ENCODE measurements around the gene SIRPB2. TPM values are rescaled to one million over a fixed set of nuclear protein-coding genes. Genes with fewer than 3 reads are reported as not detected.

The SIRPB2 gene
- total RNA-seq, 4 donors from 2014 or later = under 0.01 to 2.9 (median 1.7) TPM; not detected in 1

DNA sequence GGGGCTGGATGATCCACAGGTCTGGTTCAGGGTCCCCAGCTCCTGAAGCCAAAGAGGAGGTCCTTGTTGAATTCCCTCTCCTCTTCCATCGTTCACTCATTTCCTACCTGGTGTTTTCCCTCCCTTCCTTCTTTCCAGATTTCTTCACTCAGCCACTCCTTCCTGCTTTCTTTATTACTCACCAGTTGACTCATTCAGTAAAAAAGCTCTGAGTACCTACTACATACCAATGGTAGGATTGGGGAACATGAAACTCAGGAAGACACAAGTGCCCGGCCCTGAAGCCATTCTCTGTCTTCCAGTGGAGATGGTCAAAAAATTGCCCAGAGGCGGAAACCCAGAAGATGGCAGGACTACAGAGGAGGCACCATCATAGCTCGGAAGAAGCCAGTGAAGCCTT is 12.7 kb downstream of the SIRPB2 start:
- H3K36me3 ChIP-seq = no peaks in the 10 kb centered on the region
- intact Hi-C loops (cut with DNase I; ENCODE audit: low total_unique reads) = no loop called here

GRCh38 chr20:1477896-1478490 is 13.2 kb downstream of the SIRPB2 start:
- no peaks in the 10 kb centered on the region for H3K4me1 ChIP-seq
- no peaks in the 10 kb centered on the region for H3K36me3 ChIP-seq
- no peak overlapping the region for H3K4me3 ChIP-seq
- intact Hi-C loops (cut with DNase I; ENCODE audit: low total_unique reads) = no loop called here
- no peak overlapping the region for H3K27ac ChIP-seq
- no peak for TF ChIP-seq POLR2A (IDR thresholded peaks at IDR 0.05)
- TF ChIP-seq CTCF (IDR thresholded peaks at IDR 0.05) = no peak
- DNase-seq = no peak
- no peaks in the 10 kb centered on the region for H3K9me3 ChIP-seq
- no peaks in the 10 kb centered on the region for H3K27me3 ChIP-seq

More for the DNA sequence above, 12.7 kb downstream of the SIRPB2 start:
- DNase-seq = no peak
- TF ChIP-seq CTCF (IDR thresholded peaks at IDR 0.05) (no peak), POLR2A (IDR thresholded peaks at IDR 0.05) (no peak)
- H3K27ac ChIP-seq = no peak overlapping the region
- no peak overlapping the region for H3K4me3 ChIP-seq
- H3K9me3 ChIP-seq = no peaks in the 10 kb centered on the region
- H3K4me1 ChIP-seq = no peaks in the 10 kb centered on the region
- H3K27me3 ChIP-seq = no peaks in the 10 kb centered on the region

DNA sequence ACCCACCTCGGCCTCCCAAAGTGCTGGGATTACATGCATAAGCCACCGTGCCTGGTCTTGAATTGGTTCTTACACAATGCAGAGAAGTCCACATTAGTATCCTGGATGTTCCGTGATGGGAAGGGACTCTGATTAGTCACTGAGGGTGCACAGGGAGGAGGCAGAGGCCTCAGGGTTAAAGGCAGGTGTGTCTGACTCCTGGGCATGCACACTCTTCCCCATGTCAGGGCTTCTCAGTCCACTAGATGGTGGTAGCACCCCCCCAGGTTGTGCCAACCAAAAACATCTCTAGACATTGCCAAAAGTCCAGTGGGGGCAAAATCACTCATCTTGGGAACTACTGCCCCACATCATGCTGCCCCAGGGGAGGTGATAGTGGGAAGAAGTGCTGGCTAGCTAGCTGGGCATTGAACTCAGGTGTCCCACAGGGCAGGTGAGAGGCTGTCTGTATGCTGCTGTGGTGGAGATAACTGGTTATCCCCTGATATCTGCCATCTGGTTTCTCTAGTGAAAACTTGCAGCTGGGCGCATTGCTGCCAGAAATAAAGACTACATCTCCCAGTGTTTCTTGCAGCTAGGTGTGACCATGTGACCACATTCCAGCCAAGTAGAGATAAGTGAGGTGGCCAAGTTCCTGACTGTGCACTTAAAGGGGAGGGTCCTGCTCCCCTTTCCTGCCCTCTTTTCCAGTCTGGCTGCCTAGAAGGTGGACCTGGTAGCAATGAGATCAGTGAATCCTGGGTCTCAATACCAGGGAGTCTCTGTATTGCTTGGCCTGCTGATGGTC is 16.2 kb downstream of the SIRPB2 start:
- DNase-seq = no peak
- H3K36me3 ChIP-seq = no peaks in the 10 kb centered on the region
- no peak overlapping the region for H3K4me3 ChIP-seq
- intact Hi-C loops (cut with DNase I; ENCODE audit: low total_unique reads) = no loop called here
- no peaks in the 10 kb centered on the region for H3K27me3 ChIP-seq
- H3K4me1 ChIP-seq = no peaks in the 10 kb centered on the region
- H3K9me3 ChIP-seq = no peaks in the 10 kb centered on the region
- no peak overlapping the region for H3K27ac ChIP-seq
- no peak for TF ChIP-seq CTCF (IDR thresholded peaks at IDR 0.05)
- TF ChIP-seq POLR2A (IDR thresholded peaks at IDR 0.05) = no peak

- TF ChIP-seq POLR2A (IDR thresholded peaks at IDR 0.05) = no peak
- no peak for TF ChIP-seq CTCF (IDR thresholded peaks at IDR 0.05)
- Histone ChIP-seq H3K4me3 (no peak overlapping the region), H3K27me3 (no peaks in the 10 kb centered on the region), H3K9me3 (no peaks in the 10 kb centered on the region), H3K4me1 (no peaks in the 10 kb centered on the region), H3K27ac (no peak overlapping the region), H3K36me3 (no peaks in the 10 kb centered on the region)
- intact Hi-C loops (cut with DNase I; ENCODE audit: low total_unique reads) = no loop called here
- no peak for DNase-seq
Observed at GRCh38 chr20:1474325-1474724, 16.9 kb downstream of the SIRPB2 start.
